Lower leg skin (tissue), 4 donors: Measurements from ENCODE around the gene CLTCL1. TPM values are rescaled to one million over a fixed set of nuclear protein-coding genes. Genes with fewer than 3 reads are reported as not detected.

ENCODE experiments used
- DNase-seq, 2 donors: peaks; one replicate each; pipeline ENCODE4 v3.0.0-alpha.2; 2019; ENCODE audit warnings: low spot score in 2 of 2
- H3K4me3 ChIP-seq: fragments of 200-600 bp; sonication (generic); 2 replicates; pipeline ENCODE4 v1.5.1; 2017; ENCODE audit warnings: mild to moderate bottlenecking, low read depth; ENCODE audit not compliant: poor library complexity, severe bottlenecking
- POLR2A ChIP-seq, 2 donors: fragments of 450-650 bp; IDR thresholded peaks; one replicate each; pipeline ENCODE4 v1.6.1; 2016 to 2017; ENCODE audit warnings: antibody characterized with exemption in 2 of 2, mild to moderate bottlenecking in 1 of 2, moderate library complexity in 1 of 2
- WGBS, 2 donors: methylation state at CpG; one replicate each; pipeline ENCODE4 v1.1.5; 2018; 5-methylcytosine and 5-hydroxymethylcytosine counted together
- intact Hi-C: fragments of 100-400 bp; cut with DNase I; formaldehyde crosslinking; loops from one replicate; pipeline ENCODE4 v1.15.0; 2023; ENCODE audit warnings: low total_unique reads
- total RNA-seq, 4 donors: library from RNA; depleted of rRNA; stranded (reverse); fragments of >200 nt; gene quantifications; one replicate each; pipeline ENCODE4 v1.1.0, GENCODE V29; 2016
- TF ChIP-seq, protein P1 (sequence below), 3 donors: fragments of 450-650 bp; IDR thresholded peaks; one replicate each; pipeline ENCODE4 v1.5.1; 2016; ENCODE audit warnings: antibody characterized with exemption in 3 of 3, mild to moderate bottlenecking in 3 of 3, moderate library complexity in 2 of 3

CLTCL1 gene
- total RNA-seq, 4 donors from 2014 or later = 4.0 to 9.6 (median 7.6) TPM

DNA sequence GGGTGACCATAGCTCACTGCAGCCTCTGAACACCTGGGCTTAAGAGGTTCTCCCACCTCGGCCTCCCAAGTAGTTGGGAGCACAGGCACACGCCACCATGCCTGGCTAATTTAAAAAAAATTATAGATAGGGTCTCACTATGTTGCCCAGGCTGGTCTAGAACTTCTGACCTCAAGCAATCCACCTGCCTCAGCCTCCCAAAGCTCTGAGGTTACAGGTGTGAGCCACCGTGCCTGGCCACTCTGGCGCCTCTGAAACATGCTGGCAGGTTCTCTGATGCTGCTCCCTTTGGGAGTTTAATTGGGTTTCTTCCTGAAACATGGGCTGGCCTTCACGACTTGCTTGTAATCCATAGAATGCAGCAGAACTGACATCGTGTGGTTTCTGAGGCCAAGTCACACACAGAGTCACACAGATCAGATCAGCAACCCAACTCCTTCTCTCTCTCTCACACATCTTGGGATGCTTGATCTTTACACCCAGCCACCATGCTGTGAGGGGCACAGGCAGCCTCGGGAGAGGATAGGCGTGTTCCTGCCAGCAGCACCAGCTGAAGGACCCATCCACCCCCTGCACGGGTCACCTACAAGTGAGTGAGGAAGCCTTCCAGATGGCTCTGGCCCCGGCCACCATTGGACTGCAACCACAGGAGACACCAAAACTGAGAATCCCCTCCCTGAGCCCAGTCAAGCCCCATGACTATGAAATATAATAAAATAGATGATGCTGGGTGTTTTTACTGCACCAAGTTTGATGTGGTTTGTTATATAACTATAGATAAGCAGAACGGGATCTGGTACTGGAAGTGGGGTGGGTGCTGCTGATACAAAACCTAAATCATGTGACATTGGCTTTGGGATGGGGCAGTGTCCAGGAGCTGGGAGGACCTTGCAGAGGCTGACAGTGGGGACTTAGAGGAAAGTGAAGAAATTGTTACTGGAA lies 138.3 kb downstream of the CLTCL1 start:
- intact Hi-C loops = no loop called here
- TF ChIP-seq POLR2A (IDR thresholded peaks at IDR 0.05) = no peak
- TF ChIP-seq, protein P1, sequence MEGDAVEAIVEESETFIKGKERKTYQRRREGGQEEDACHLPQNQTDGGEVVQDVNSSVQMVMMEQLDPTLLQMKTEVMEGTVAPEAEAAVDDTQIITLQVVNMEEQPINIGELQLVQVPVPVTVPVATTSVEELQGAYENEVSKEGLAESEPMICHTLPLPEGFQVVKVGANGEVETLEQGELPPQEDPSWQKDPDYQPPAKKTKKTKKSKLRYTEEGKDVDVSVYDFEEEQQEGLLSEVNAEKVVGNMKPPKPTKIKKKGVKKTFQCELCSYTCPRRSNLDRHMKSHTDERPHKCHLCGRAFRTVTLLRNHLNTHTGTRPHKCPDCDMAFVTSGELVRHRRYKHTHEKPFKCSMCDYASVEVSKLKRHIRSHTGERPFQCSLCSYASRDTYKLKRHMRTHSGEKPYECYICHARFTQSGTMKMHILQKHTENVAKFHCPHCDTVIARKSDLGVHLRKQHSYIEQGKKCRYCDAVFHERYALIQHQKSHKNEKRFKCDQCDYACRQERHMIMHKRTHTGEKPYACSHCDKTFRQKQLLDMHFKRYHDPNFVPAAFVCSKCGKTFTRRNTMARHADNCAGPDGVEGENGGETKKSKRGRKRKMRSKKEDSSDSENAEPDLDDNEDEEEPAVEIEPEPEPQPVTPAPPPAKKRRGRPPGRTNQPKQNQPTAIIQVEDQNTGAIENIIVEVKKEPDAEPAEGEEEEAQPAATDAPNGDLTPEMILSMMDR (IDR thresholded peaks at IDR 0.05) = no peak
- 60 to 62% methylated on average over 11 of the region's 11 CpGs for WGBS, 2 donors
- H3K4me3 ChIP-seq = no peak overlapping the region
- no peak for DNase-seq

DNA sequence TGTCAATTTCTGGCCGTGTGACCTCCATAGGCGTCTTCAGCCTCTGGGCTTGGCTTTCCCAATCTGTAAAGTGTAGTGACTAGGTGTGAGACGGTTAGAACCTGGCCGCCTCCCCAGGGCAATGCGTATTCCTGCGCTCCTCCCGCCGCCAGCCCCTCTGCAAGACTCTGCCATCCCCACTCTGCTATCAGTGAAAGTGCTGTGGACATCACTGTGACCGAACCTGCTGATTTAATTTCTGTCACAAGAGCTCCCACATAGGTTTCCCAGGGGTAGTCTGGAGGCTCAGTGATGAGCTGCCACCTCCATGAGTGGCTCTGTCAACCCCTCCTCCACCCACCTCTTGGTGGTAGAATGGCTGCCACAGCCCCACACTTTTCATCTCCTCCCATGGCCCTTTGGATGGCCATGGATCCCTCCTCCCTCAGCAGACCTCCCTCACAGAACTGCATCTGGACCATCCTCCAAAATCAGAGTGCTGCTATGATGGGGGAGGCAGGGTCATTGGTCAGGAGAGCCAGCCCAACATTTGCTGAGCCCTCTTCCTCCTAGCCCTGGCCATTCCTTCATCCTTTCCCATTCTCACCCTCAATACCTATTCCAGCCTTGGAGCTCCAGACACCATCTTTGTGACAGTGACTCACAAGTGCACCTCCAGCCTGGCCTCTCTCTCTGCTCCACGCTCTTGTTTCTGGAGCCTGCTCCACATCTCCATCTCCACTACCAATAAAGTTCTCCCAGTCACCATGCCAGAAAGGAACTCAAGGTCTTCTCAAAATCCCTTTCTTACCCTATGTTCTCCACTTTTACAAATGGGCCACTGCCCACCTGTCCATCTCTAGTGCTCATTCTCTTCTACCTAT lies 140.0 kb downstream of the CLTCL1 start:
- intact Hi-C loops = no loop called here
- WGBS, 2 donors = 67 to 71% methylated on average over 9 to 10 of the region's 10 CpGs
- no peak for DNase-seq
- no peak overlapping the region for H3K4me3 ChIP-seq
- TF ChIP-seq POLR2A (IDR thresholded peaks at IDR 0.05) = no peak
- TF ChIP-seq, protein P1 (IDR thresholded peaks at IDR 0.05) = no peak

DNA sequence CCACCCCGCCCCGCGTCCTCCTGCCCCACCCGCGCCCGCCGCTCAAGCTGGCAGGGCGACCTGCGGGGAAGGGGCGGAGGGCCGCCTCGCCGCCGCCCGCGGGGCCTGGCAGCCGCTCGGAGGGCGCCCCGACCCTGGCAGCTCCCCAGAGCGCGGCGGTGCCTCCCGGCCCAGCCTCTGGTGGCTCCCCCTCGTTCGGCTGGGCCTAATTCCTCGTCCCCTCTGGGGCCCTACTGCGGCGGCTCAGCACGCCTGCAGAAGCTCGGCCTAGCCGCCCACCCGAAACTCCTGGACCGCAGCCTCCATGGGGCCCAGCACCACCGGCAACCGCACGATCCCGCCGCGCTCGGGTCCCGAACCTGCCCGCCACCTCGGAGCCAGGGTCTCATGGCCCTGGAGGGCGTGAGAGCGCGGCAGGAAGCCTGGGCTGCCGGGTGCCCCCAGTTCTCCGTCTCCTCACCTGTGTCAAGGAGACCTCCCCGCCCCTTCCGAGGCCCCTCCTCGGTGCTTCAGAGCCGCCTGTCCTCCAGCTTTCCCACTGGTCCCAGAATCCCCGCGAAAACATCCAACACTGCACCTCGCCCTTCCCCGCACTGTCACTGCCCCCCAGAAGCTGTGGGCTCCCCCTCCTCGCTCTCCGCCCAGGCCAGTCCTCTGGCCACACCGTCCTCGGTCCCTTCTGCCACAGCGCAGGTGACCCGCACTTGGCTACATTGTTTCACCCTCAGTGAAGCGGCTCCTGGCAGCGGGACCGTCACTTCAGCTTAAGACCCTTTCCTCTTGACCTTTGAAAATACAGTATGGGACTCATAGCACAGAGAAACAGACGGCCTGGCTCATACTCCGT lies 140.8 kb downstream of the CLTCL1 start:
- H3K4me3 ChIP-seq = no peak overlapping the region
- WGBS, 2 donors = 36 to 37% methylated on average over 25 to 34 of the region's 68 CpGs
- DNase-seq = no peak
- intact Hi-C loops = no loop called here
- TF ChIP-seq, protein P1 (IDR thresholded peaks at IDR 0.05) = no peak
- no peak for TF ChIP-seq POLR2A (IDR thresholded peaks at IDR 0.05)

DNA sequence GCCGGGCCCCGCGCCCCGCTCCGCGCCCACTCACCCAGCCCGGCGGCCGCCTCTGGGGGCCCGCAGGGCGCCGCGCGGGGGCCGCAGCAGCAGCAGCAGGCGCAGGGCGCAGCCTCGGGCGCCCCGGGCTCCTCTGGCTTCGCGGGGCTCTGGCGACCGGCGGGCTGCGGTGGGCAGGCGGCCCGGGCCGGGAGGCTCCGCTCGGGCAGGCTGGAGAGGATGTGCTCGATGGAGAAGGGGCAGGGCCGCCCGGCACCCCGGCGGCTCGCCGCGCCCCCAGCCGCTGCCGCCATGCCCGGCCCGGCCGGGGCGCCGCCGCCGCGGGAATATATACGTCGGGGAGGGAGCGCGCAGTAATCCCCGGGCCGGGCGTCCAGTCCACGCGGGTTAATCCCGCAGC lies 141.5 kb downstream of the CLTCL1 start, which contains the start of gene GSC2:
Gene GSC2 (minus strand): TSS at position 302 of the 400 bp plus-strand sequence. CDS start 9 bp downstream, at position 293.
- H3K4me3 ChIP-seq = no peak within 1 kb of the TSS
- intact Hi-C loops = no loop called here
- DNase-seq = no peak
- TF ChIP-seq POLR2A (IDR thresholded peaks at IDR 0.05) = no peak
- TF ChIP-seq, protein P1 (IDR thresholded peaks at IDR 0.05) = no peak
- WGBS, 2 donors = 3% methylated on average over 8 of the region's 59 CpGs; no CpG with 5 or more reads in 1 of the 2 donors
